Pancreas (tissue), 10 donors: Measurements from ENCODE around the gene GUCA2B. TPM values are rescaled to one million over a fixed set of nuclear protein-coding genes. Genes with fewer than 3 reads are reported as not detected.

ENCODE experiments used
- ATAC-seq, 4 donors: fragments of 200-7000 bp; cut with Tn5 transposase; one replicate each; pipeline versions ENCODE4 v1.8.0 to v1.9.1; 2020; ENCODE audit warnings: mild to moderate bottlenecking in 4 of 4, moderate library complexity in 4 of 4
- DNase-seq, 6 donors: peaks; one replicate each; pipeline ENCODE4 v3.0.0-alpha.2; 2020
- FAIRE-seq: peaks from 2 replicates; lab custom pipeline; 2012; peaks lifted over from hg19 to GRCh38; lab: Jason Lieb, UNC
- H3K27ac ChIP-seq, 4 donors: fragments of 200-600 bp; sonication (generic); 1 replicate in 3 of 4; 2 replicates in 1 of 4; pipeline versions ENCODE4 v1.5.0 to v1.8.0; 2020
- H3K27me3 ChIP-seq, 4 donors: fragments of 200-600 bp; one replicate each; pipeline ENCODE4 v1.8.0; 2021
- H3K36me3 ChIP-seq, 3 donors: fragments of 200-600 bp; sonication (generic) in 1 of 3; one replicate each; pipeline versions ENCODE4 v1.5.0 to v1.8.0; 2020 to 2021
- H3K4me1 ChIP-seq, 3 donors: fragments of 200-600 bp; one replicate each; pipeline ENCODE4 v1.8.0; 2021
- H3K4me3 ChIP-seq, 4 donors: fragments of 200-600 bp; sonication (generic) in 2 of 4; one replicate each; pipeline versions ENCODE4 v1.5.0 to v1.8.0; 2020 to 2021
- H3K9me3 ChIP-seq, 4 donors: fragments of 200-600 bp; one replicate each; pipeline ENCODE4 v1.8.0; 2021
- CTCF ChIP-seq, 4 donors: fragments of 200-600 bp; sonication (generic) in 3 of 4; IDR thresholded peaks; one replicate each; pipeline versions ENCODE4 v1.5.0 to v1.8.0; 2021; ENCODE audit warnings: antibody characterized with exemption in 4 of 4
- WGBS, 2 donors: extraction: QIAGEN DNeasy Blood & Tissue Kit; methylation state at CpG; one replicate each; pipeline ENCODE4 v1.1.7; 2013; 5-methylcytosine and 5-hydroxymethylcytosine counted together
- intact Hi-C, 3 donors: fragments of 100-400 bp; cut with DNase I; formaldehyde crosslinking; loops; one replicate each; pipeline versions ENCODE4 v1.11.1 to v1.14.2; 2022
- polyA plus RNA-seq, 2 donors: library from polyadenylated mRNA; stranded (reverse); fragments of 200-250 nt; gene quantifications; one replicate each; pipeline ENCODE4 v1.2.3, GENCODE V29; 2013
- total RNA-seq, 6 donors: library from RNA; stranded (reverse); fragmentation: NEBNext Ultra II Directional in 4 of 6; extraction: Animal tissue kit (Norgen Biotek cat#: 25700) in 4 of 6; gene quantifications; one replicate each; pipeline versions ENCODE4 v1.2.1 to v1.2.4, GENCODE V29; 2021 to 2023
- donor health status: healthy with polysubstance abuse.
- donor health status: DM: no; HTN: no; CAD: no; lungs with moderate emphysema.
- donor health status: DM: no; HTN: no; CAD: no.
- donor health status: control.
- donor health status: control.
- donor health status: Bipolar disorder and iron deficiency.
- donor health status: DM: yes; HTN: yes; CAD: no.
- donor health status: DM: no; HTN: no; CAD: no.
- donor health status: DM: no; HTN: no; CAD: no.
- donor health status: DM: yes; HTN: yes; CAD: no.

Gene GUCA2B
- total and polyA plus RNA-seq, 8 donors: 0.37 to 1.4 (median 0.68) TPM; not detected in 3

GRCh38 chr1:42135426-42135825, 17.8 kb upstream of the GUCA2B start:
- H3K27ac ChIP-seq: no peak overlapping the region
- H3K27me3 ChIP-seq: no peaks in the 10 kb centered on the region
- no peaks in the 10 kb centered on the region for H3K9me3 ChIP-seq
- no peak overlapping the region for H3K4me3 ChIP-seq
- intact Hi-C loops: no loop called here
- TF ChIP-seq CTCF (IDR thresholded peaks at IDR 0.05): no peak
- DNase-seq: no peak
- H3K36me3 ChIP-seq: no peaks in the 10 kb centered on the region
- ATAC-seq: no peak
- FAIRE-seq: no peak
- H3K4me1 ChIP-seq: no peaks in the 10 kb centered on the region
- WGBS, 2 donors: 31 to 33% methylated on average over 3 of the region's 3 CpGs

- ATAC-seq (no peak), DNase-seq (no peak), FAIRE-seq (no peak)
- Histone ChIP-seq H3K27me3 (no peaks in the 10 kb centered on the region), H3K36me3 (no peaks in the 10 kb centered on the region), H3K27ac (no peak overlapping the region), H3K9me3 (no peaks in the 10 kb centered on the region), H3K4me1 (no peaks in the 10 kb centered on the region), H3K4me3 (no peak overlapping the region)
- TF ChIP-seq CTCF (IDR thresholded peaks at IDR 0.05): no peak
- intact Hi-C loops: no loop called here
Measured at GRCh38 chr1:42136466-42136865, 16.7 kb upstream of the GUCA2B start.

DNA sequence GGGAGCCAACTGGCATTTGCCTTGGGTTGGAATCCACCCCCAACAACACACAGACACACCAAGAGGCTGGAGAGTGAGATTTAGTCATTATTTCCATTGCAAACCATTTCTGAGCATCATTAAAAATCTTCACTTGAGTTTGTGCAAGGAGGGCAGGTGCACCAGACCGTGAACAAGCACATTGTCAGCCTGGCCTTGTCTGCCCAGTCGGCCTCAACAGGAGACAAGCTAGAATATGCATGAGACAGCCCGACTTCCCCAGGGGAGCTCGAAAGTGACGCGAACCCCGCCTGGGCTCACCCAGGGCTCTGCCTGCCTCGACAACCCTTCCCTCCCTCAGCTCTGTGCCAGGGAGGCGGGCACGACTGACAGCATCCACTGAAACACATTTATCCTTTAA, 15.4 kb upstream of the GUCA2B start:
- Histone ChIP-seq H3K27me3 (no peaks in the 10 kb centered on the region), H3K36me3 (no peaks in the 10 kb centered on the region), H3K4me3 (no peak overlapping the region), H3K9me3 (no peaks in the 10 kb centered on the region), H3K4me1 (no peaks in the 10 kb centered on the region), H3K27ac (no peak overlapping the region)
- intact Hi-C loops: no loop called here
- WGBS, 2 donors: 78 to 83% methylated on average over 10 of the region's 10 CpGs
- ATAC-seq (no peak), FAIRE-seq (no peak), DNase-seq (no peak)
- no peak for TF ChIP-seq CTCF (IDR thresholded peaks at IDR 0.05)

DNA sequence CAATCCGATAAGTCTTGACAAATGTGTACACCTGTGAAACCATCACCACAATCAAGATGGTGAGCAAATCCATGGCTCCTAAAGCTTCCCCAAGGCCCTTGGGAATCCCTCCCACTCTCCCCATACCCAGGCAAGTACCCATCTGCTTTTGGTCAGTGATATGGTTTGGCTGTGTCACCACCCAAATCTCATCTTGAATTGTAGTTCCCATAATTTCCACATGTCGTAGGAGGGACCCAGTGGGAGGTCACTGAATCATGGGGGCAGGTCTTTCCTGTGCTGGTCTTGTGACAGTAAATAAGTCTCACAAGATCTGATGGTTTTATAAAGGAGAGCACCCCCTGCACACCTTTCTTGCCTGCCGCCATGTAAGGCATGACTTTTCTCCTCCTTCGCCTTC, 14.6 kb upstream of the GUCA2B start:
- H3K9me3 ChIP-seq: no peaks in the 10 kb centered on the region
- H3K4me1 ChIP-seq: no peaks in the 10 kb centered on the region
- H3K27me3 ChIP-seq: no peaks in the 10 kb centered on the region
- no peak for TF ChIP-seq CTCF (IDR thresholded peaks at IDR 0.05)
- intact Hi-C loops: no loop called here
- WGBS, 2 donors: 95 to 97% methylated on average over 4 of the region's 4 CpGs
- FAIRE-seq (no peak), ATAC-seq (no peak), DNase-seq (no peak)
- no peak overlapping the region for H3K27ac ChIP-seq
- no peak overlapping the region for H3K4me3 ChIP-seq
- H3K36me3 ChIP-seq: no peaks in the 10 kb centered on the region

DNA sequence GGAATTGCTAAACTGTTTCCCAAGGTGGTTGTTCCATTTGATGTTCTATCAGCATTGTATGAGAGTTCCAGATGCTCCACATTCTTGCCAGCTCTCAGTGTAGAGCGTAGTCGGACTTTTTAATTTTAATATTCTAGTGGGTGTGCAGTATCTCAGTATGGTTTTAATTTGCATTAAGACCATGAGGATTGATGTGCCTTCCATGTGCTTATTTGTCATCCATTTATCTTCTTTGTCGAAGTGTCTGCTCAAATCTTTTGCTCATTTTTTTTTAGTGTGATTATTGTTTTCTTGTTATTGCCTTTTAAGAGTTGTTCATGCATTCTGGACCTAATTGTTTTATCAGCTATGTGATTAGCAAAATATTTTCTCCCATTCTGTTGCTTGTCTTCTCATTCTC, 13.8 kb upstream of the GUCA2B start:
- H3K27ac ChIP-seq: no peak overlapping the region
- H3K36me3 ChIP-seq: no peaks in the 10 kb centered on the region
- 89 to 93% methylated on average over 3 of the region's 3 CpGs for WGBS, 2 donors
- no peak for TF ChIP-seq CTCF (IDR thresholded peaks at IDR 0.05)
- no peak overlapping the region for H3K4me3 ChIP-seq
- no peak for ATAC-seq
- no peak for FAIRE-seq
- H3K27me3 ChIP-seq: no peaks in the 10 kb centered on the region
- no peaks in the 10 kb centered on the region for H3K9me3 ChIP-seq
- no peak for DNase-seq
- intact Hi-C loops: no loop called here
- H3K4me1 ChIP-seq: no peaks in the 10 kb centered on the region
